OCI-LY7 (cell line): ENCODE data around the gene CAPN9. TPM values are rescaled to one million over a fixed set of nuclear protein-coding genes. Genes with fewer than 3 reads are reported as not detected.

ENCODE experiments used
- BruUV-seq: library from RNA; stranded (reverse); fragments of 400-500 nt; replicated peaks from 2 replicates; lab custom pipeline; 2021; lab: Mats Ljungman, UMichigan
- CTCF ChIA-PET: fragments of 300-600 bp; sonication (Branson Sonifier 250); formaldehyde crosslinking; loops from one replicate; lab custom pipeline; 2022; ENCODE audit warnings: antibody characterized with exemption; ENCODE audit not compliant: unreplicated experiment; lab: Charles Lee
- POLR2A ChIA-PET: fragments of 300-600 bp; sonication (Branson Sonifier 250); formaldehyde crosslinking; loops from one replicate; lab custom pipeline; 2022; ENCODE audit warnings: antibody characterized with exemption; lab: Charles Lee
- DNase-seq: peaks from one replicate; pipeline ENCODE4 v3.0.0-alpha.2; 2015; ENCODE audit warnings: low spot score
- H2AFZ ChIP-seq: fragments of 200-600 bp; sonication (generic), shearing (Covaris generic); 2 replicates; pipeline ENCODE4 v1.6.1; 2014; ENCODE audit warnings: mild to moderate bottlenecking, antibody characterized with exemption, low read length, moderate library complexity
- H3K27ac ChIP-seq: fragments of 200-600 bp; sonication (generic); 2 replicates; pipeline ENCODE4 v1.5.1; 2014; ENCODE audit warnings: mixed run types, low read depth, mild to moderate bottlenecking, moderate library complexity, low read length, inconsistent platforms; ENCODE audit not compliant: poor library complexity, severe bottlenecking
- H3K36me3 ChIP-seq: fragments of 200-600 bp; sonication (generic); 2 replicates; pipeline ENCODE4 v1.6.1; 2014; ENCODE audit warnings: mild to moderate bottlenecking, antibody characterized with exemption, low read length, moderate library complexity, mixed read lengths; ENCODE audit not compliant: insufficient read depth
- H3K4me1 ChIP-seq: fragments of 200-600 bp; sonication (generic); 2 replicates; pipeline ENCODE4 v1.5.1; 2014; ENCODE audit warnings: mild to moderate bottlenecking, low read length; ENCODE audit not compliant: insufficient read depth, poor library complexity, severe bottlenecking
- H3K4me2 ChIP-seq: fragments of 200-600 bp; sonication (generic); 2 replicates; pipeline ENCODE4 v1.6.1; 2014; ENCODE audit warnings: mild to moderate bottlenecking, low read length
- H3K4me3 ChIP-seq: fragments of 200-600 bp; sonication (generic); 2 replicates; pipeline ENCODE4 v1.5.1; 2014; ENCODE audit warnings: mild to moderate bottlenecking, low read depth, low read length; ENCODE audit not compliant: poor library complexity, severe bottlenecking
- H3K79me2 ChIP-seq: fragments of 200-600 bp; sonication (generic); 2 replicates; pipeline ENCODE4 v1.6.1; 2016; ENCODE audit warnings: low read depth, mild to moderate bottlenecking, low read length, moderate library complexity, mixed read lengths; ENCODE audit not compliant: insufficient read depth
- H3K9me2 ChIP-seq: fragments of 200-600 bp; sonication (generic); 2 replicates; pipeline ENCODE4 v1.6.1; 2016; ENCODE audit warnings: mild to moderate bottlenecking, low read length, mixed read lengths; ENCODE audit not compliant: insufficient read depth
- H3K9me3 ChIP-seq: fragments of 200-600 bp; sonication (generic); 2 replicates; pipeline ENCODE4 v1.6.1; 2014; ENCODE audit warnings: mild to moderate bottlenecking, mixed run types, low read length, mixed read lengths
- H4K20me1 ChIP-seq: fragments of 200-600 bp; sonication (generic); 2 replicates; pipeline ENCODE4 v1.6.1; 2014; ENCODE audit warnings: mild to moderate bottlenecking, antibody characterized with exemption, low read length, moderate library complexity, mixed read lengths; ENCODE audit not compliant: insufficient read depth
- EZH2phosphoT487 ChIP-seq: fragments of 200-600 bp; sonication (generic); IDR thresholded peaks from 2 replicates; pipeline ENCODE4 v1.6.1; 2018; ENCODE audit warnings: low read depth, borderline replicate concordance, mild to moderate bottlenecking, mixed run types, antibody characterized with exemption, low read length, moderate library complexity, mixed read lengths
- intact Hi-C: fragments of 100-400 bp; cut with micrococcal nuclease; formaldehyde crosslinking; loops from one replicate; pipeline ENCODE4 v1.10.0; 2022; ENCODE audit not compliant: unreplicated experiment
- total RNA-seq, 2 experiments: library from RNA; depleted of rRNA in 1 of 2; stranded (reverse); fragments of >200 nt in 1 of 2; shearing (Covaris generic) in 1 of 2; gene quantifications; 2 replicates each; pipeline ENCODE4 v1.2.3, GENCODE V29; 2014 to 2022
- TF ChIP-seq, protein P1 (sequence below): fragments of 200-600 bp; sonication (generic); conservative IDR thresholded peaks from 2 replicates; pipeline ENCODE4 v1.5.1; 2014; ENCODE audit warnings: mild to moderate bottlenecking, antibody characterized with exemption, low read length, moderate library complexity, mixed read lengths

Gene CAPN9
- total RNA-seq, 2 experiments from 2014 or later: not detected

DNA sequence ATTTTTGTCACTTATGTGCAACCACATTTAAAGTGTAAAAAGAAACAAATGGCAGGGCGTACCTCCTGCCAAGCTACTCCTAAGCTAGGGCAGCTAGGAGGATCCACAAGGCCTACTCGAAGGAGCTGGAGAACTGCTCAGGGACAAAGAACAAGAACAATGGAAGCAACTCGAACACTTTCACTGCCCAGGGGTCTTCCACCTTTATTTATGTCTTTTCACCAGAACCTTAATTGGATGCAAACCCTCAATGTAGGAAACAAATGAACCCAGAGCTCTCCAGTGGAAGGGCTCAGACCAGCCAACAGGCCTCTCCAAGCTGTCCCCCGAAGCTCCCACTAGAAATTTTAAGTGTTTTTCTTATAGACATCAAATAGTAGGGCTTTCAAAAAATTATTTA is 81.2 kb downstream of the CAPN9 start:
- ChIA-PET POLR2A (interaction anchor here (0.6 to 1.0 kb wide), 2 partner anchors 19 to 197 kb away, joined by 3 read pairs; no protein-coding TSS in a partner anchor), CTCF (no interaction called here)
- H3K9me3 ChIP-seq: no peaks in the 10 kb centered on the region
- no peaks in the 10 kb centered on the region for H3K4me1 ChIP-seq
- H3K4me3 ChIP-seq: no peak overlapping the region
- H3K9me2 ChIP-seq: no peaks in the 10 kb centered on the region
- no peak overlapping the region for H3K4me2 ChIP-seq
- no peak overlapping the region for H3K27ac ChIP-seq
- intact Hi-C loops: no loop called here
- H2AFZ ChIP-seq: no peak overlapping the region
- BruUV-seq: no TSS peak
- H3K79me2 ChIP-seq: no peaks in the 10 kb centered on the region
- H4K20me1 ChIP-seq: no peaks in the 10 kb centered on the region
- H3K36me3 ChIP-seq: no peaks in the 10 kb centered on the region
- no peak for TF ChIP-seq EZH2phosphoT487
- TF ChIP-seq, protein P1, sequence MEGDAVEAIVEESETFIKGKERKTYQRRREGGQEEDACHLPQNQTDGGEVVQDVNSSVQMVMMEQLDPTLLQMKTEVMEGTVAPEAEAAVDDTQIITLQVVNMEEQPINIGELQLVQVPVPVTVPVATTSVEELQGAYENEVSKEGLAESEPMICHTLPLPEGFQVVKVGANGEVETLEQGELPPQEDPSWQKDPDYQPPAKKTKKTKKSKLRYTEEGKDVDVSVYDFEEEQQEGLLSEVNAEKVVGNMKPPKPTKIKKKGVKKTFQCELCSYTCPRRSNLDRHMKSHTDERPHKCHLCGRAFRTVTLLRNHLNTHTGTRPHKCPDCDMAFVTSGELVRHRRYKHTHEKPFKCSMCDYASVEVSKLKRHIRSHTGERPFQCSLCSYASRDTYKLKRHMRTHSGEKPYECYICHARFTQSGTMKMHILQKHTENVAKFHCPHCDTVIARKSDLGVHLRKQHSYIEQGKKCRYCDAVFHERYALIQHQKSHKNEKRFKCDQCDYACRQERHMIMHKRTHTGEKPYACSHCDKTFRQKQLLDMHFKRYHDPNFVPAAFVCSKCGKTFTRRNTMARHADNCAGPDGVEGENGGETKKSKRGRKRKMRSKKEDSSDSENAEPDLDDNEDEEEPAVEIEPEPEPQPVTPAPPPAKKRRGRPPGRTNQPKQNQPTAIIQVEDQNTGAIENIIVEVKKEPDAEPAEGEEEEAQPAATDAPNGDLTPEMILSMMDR: no peak
- no peak for DNase-seq

DNA sequence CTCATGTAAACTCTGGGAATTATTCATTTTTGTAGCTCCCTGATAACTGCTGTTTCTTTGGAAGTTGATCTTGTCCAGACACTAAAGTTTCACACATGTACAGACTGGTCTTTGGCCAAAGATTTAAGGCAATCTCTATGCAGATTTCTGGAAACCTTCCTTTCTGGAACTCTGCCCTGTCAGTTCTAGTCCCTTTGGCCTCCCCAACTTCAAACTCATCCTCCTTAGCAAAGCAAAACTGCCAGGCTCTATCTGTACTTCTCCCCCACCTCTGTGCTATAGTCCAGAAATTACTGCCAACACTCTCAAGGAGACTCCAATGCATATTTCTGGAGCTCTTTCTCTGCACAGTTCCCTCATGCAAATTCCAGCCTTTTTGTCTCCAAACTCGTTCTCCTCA is 84.6 kb downstream of the CAPN9 start:
- ChIA-PET CTCF (interaction anchor here (0.7 kb wide), 1 partner anchor 1042 kb away, joined by 9 read pairs; no protein-coding TSS in a partner anchor), POLR2A (no interaction called here)
- intact Hi-C loops: no loop called here
- Histone ChIP-seq H4K20me1 (no peaks in the 10 kb centered on the region), H3K4me2 (no peak overlapping the region), H3K36me3 (no peaks in the 10 kb centered on the region), H3K9me3 (no peaks in the 10 kb centered on the region), H3K9me2 (no peaks in the 10 kb centered on the region), H3K4me3 (no peak overlapping the region), H2AFZ (no peak overlapping the region), H3K79me2 (no peaks in the 10 kb centered on the region), H3K4me1 (no peaks in the 10 kb centered on the region), H3K27ac (no peak overlapping the region)
- no TSS peak for BruUV-seq
- DNase-seq: no peak
- TF ChIP-seq, protein P1: no peak
- no peak for TF ChIP-seq EZH2phosphoT487

DNA sequence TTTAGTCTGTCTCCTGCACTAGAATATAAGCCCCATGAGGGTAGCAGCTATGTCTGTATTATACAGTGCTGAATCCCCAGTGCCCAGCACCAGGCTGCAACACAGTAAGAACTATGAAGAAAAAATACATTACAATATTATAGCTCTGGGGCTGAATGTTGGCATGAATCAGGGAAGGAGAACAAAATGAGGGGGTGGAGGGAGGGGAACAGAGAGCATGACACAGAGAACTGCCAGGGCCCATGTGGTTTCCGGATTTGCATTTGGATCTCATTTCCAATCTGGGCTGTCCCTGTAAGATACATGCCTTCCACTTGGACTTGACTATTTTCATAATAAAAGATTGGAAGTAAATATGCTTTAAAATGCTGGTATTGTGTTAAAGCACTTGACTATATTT is 85.3 kb downstream of the CAPN9 start:
- no peaks in the 10 kb centered on the region for H3K4me1 ChIP-seq
- no peaks in the 10 kb centered on the region for H3K79me2 ChIP-seq
- no TSS peak for BruUV-seq
- no peaks in the 10 kb centered on the region for H3K9me3 ChIP-seq
- no peaks in the 10 kb centered on the region for H3K36me3 ChIP-seq
- H3K27ac ChIP-seq: no peak overlapping the region
- POLR2A ChIA-PET: no interaction called here
- no peak for TF ChIP-seq EZH2phosphoT487
- TF ChIP-seq, protein P1: no peak
- no peaks in the 10 kb centered on the region for H3K9me2 ChIP-seq
- H2AFZ ChIP-seq: no peak overlapping the region
- no peak overlapping the region for H3K4me3 ChIP-seq
- CTCF ChIA-PET: interaction anchor here (0.7 kb wide), 1 partner anchor 1043 kb away, joined by 9 read pairs; no protein-coding TSS in a partner anchor
- no peaks in the 10 kb centered on the region for H4K20me1 ChIP-seq
- no peak for DNase-seq
- H3K4me2 ChIP-seq: no peak overlapping the region
- intact Hi-C loops: no loop called here
